IMR-90 (cell line): ENCODE results near the gene LRIT2.
"Not testable (repeated sequence)": the region's sequence is repeated elsewhere in the genome, so short reads cannot be mapped to it uniquely, and the experiment has no call there.

ENCODE experiments used
- BHLHE40 ChIP-seq: fragments of 150-350 bp; IDR thresholded peaks from 2 replicates; pipeline ENCODE4 v1.6.1; 2016; ENCODE audit warnings: mild to moderate bottlenecking, low read depth, low read length
- CEBPB ChIP-seq: IDR thresholded peaks from 2 replicates; pipeline ENCODE4 v1.6.1; 2012; ENCODE audit warnings: low read depth, low read length, improper control_type of control experiment
- CHD1 ChIP-seq: IDR thresholded peaks from 2 replicates; pipeline ENCODE4 v1.6.1; 2012; ENCODE audit warnings: low read depth, low read length, improper control_type of control experiment
- MAZ ChIP-seq: IDR thresholded peaks from 2 replicates; pipeline ENCODE4 v1.6.1; 2012; ENCODE audit warnings: low read depth, mild to moderate bottlenecking, low read length, improper control_type of control experiment, moderate library complexity, borderline replicate concordance
- MXI1 ChIP-seq: IDR thresholded peaks from 2 replicates; pipeline ENCODE4 v1.6.1; 2012; ENCODE audit warnings: low read depth, mild to moderate bottlenecking, low read length, moderate library complexity, borderline replicate concordance
- POLR2A ChIP-seq: IDR thresholded peaks from 2 replicates; pipeline ENCODE4 v1.6.1; 2012; ENCODE audit warnings: mild to moderate bottlenecking, low read depth, low read length
- RAD21 ChIP-seq: IDR thresholded peaks from 2 replicates; pipeline ENCODE4 v1.6.1; 2012; ENCODE audit warnings: low read length, improper control_type of control experiment
- RCOR1 ChIP-seq: IDR thresholded peaks from 2 replicates; pipeline ENCODE4 v1.6.1; 2012; ENCODE audit warnings: mild to moderate bottlenecking, low read length, improper control_type of control experiment; ENCODE audit not compliant: insufficient replicate concordance
- RFX5 ChIP-seq: IDR thresholded peaks from 2 replicates; pipeline ENCODE4 v1.8.0; 2012; ENCODE audit warnings: low read depth, mild to moderate bottlenecking, low read length, moderate library complexity
- SMC3 ChIP-seq: fragments of 150-350 bp; IDR thresholded peaks from 2 replicates; pipeline ENCODE4 v1.6.1; 2016; ENCODE audit warnings: low read depth, mild to moderate bottlenecking, antibody characterized with exemption, low read length, moderate library complexity
- USF2 ChIP-seq: fragments of 150-350 bp; IDR thresholded peaks from 2 replicates; pipeline ENCODE4 v1.6.1; 2017; ENCODE audit warnings: mild to moderate bottlenecking, antibody characterized with exemption, low read length, low read depth
- TF ChIP-seq, protein P1 (sequence below): conservative IDR thresholded peaks from 2 replicates; pipeline ENCODE4 v1.5.1; 2012; ENCODE audit warnings: mild to moderate bottlenecking, low read depth, low read length, improper control_type of control experiment
- TF ChIP-seq, protein P2 (sequence below): fragments of 150-350 bp; IDR thresholded peaks from 2 replicates; pipeline ENCODE4 v1.6.1; 2016; ENCODE audit warnings: low read depth, mild to moderate bottlenecking, low read length, moderate library complexity, borderline replicate concordance

DNA sequence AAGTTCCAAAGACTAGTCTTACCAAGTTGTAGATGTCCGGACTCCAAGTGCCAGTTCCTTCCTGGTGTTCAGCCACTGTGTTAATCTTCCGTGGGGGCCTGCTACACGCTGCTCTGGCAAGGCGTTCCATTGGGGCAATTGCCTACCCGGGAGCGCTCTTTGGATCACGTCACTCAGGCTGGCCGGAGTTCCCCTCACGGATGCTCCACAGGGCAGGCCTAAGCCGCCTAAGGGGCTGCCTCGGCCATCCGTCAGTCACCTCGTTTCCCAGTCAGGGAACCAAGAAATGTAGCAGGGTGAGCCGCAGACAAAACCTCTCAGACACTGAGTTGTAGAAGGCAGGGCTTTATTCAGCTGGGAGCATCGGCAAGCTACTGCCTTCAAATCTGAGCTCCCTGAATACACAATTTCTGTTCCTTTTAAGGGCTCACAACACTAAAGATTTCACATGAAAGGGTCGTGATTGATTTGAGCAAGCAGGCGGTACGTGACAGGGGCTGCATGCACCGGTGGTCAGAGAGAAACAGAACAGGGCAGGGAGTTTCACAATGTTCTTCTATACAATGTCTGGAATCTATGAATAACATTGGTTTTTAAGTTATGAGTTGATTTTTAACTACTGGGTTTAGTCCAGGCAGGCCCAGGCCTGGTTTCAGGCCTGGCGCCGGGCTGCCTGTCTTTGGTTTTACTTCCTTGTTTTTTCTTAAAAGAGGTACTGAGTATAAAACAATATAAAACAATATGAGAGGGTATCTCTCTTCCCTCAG is 53.5 kb downstream of the LRIT2 start:
- TF ChIP-seq, protein P1, sequence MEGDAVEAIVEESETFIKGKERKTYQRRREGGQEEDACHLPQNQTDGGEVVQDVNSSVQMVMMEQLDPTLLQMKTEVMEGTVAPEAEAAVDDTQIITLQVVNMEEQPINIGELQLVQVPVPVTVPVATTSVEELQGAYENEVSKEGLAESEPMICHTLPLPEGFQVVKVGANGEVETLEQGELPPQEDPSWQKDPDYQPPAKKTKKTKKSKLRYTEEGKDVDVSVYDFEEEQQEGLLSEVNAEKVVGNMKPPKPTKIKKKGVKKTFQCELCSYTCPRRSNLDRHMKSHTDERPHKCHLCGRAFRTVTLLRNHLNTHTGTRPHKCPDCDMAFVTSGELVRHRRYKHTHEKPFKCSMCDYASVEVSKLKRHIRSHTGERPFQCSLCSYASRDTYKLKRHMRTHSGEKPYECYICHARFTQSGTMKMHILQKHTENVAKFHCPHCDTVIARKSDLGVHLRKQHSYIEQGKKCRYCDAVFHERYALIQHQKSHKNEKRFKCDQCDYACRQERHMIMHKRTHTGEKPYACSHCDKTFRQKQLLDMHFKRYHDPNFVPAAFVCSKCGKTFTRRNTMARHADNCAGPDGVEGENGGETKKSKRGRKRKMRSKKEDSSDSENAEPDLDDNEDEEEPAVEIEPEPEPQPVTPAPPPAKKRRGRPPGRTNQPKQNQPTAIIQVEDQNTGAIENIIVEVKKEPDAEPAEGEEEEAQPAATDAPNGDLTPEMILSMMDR = not testable (repeated sequence)
- TF ChIP-seq POLR2A, SMC3, RFX5, MXI1, RAD21, USF2, MAZ, BHLHE40, CEBPB, RCOR1, CHD1: not testable (repeated sequence)
- TF ChIP-seq, protein P2, sequence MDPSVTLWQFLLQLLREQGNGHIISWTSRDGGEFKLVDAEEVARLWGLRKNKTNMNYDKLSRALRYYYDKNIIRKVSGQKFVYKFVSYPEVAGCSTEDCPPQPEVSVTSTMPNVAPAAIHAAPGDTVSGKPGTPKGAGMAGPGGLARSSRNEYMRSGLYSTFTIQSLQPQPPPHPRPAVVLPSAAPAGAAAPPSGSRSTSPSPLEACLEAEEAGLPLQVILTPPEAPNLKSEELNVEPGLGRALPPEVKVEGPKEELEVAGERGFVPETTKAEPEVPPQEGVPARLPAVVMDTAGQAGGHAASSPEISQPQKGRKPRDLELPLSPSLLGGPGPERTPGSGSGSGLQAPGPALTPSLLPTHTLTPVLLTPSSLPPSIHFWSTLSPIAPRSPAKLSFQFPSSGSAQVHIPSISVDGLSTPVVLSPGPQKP = not testable (repeated sequence)
